Hepatocyte (in vitro differentiated cells): ENCODE results near the gene NAP1L4.

Source experiments
- CTCF ChIP-seq: fragments of 200-600 bp; sonication (generic); IDR thresholded peaks from 2 replicates; pipeline ENCODE4 v1.5.1; 2016; ENCODE audit warnings: antibody characterized with exemption, mild to moderate bottlenecking; ENCODE audit not compliant: poor library complexity
- EZH2 ChIP-seq: fragments of 200-600 bp; sonication (generic); IDR thresholded peaks from 2 replicates; pipeline ENCODE4 v1.6.1; 2016; ENCODE audit warnings: antibody characterized with exemption, mild to moderate bottlenecking, borderline replicate concordance

- TF ChIP-seq CTCF (no peak), EZH2 (no peak)
These were observed 27.9 kb upstream of the NAP1L4 start for GRCh38 chr11:3020011-3020410.
